ENCODE measurements around the gene REG4.

Gene REG4

GRCh38 chr1:119808491-119808890 lies 2.8 kb downstream of the REG4 start:
- TF ChIP-seq ZFX (IDR thresholded peaks at IDR 0.05), result no peak
- TF ChIP-seq CTCF (conservative IDR thresholded peaks at IDR 0.05), result no peak
- no peak overlapping the region for H3K27ac ChIP-seq

GRCh38 chr1:119806489-119806888 lies 4.8 kb downstream of the REG4 start:
- TF ChIP-seq CTCF (conservative IDR thresholded peaks at IDR 0.05) (no peak), ZFX (IDR thresholded peaks at IDR 0.05) (no peak)

GRCh38 chr1:119805746-119806145 lies 5.5 kb downstream of the REG4 start:
- TF ChIP-seq CTCF (conservative IDR thresholded peaks at IDR 0.05) (no peak), ZFX (IDR thresholded peaks at IDR 0.05) (no peak)

More at GRCh38 chr1:119806489-119806888, 4.8 kb downstream of the REG4 start:
- no peak overlapping the region for H3K27ac ChIP-seq

GRCh38 chr1:119805247-119805646 lies 6.0 kb downstream of the REG4 start:
- no peak overlapping the region for H3K27ac ChIP-seq
- TF ChIP-seq ZFX (IDR thresholded peaks at IDR 0.05) (no peak), CTCF (conservative IDR thresholded peaks at IDR 0.05) (no peak)

More at GRCh38 chr1:119805746-119806145, 5.5 kb downstream of the REG4 start:
- no peak overlapping the region for H3K27ac ChIP-seq

GRCh38 chr1:119799599-119800177 lies 11.6 kb downstream of the REG4 start:
- no peak overlapping the region for H3K27ac ChIP-seq
- no peak for TF ChIP-seq CTCF (conservative IDR thresholded peaks at IDR 0.05)
- TF ChIP-seq ZFX (IDR thresholded peaks at IDR 0.05), result no peak

GRCh38 chr1:119799003-119799402 lies 12.3 kb downstream of the REG4 start:
- TF ChIP-seq CTCF (conservative IDR thresholded peaks at IDR 0.05), result no peak
- TF ChIP-seq ZFX (IDR thresholded peaks at IDR 0.05), result no peak

GRCh38 chr1:119797606-119798005 lies 13.7 kb downstream of the REG4 start:
- H3K27ac ChIP-seq, result no peak overlapping the region
- TF ChIP-seq CTCF (conservative IDR thresholded peaks at IDR 0.05) (no peak), ZFX (IDR thresholded peaks at IDR 0.05) (no peak)

More at GRCh38 chr1:119799003-119799402, 12.3 kb downstream of the REG4 start:
- no peak overlapping the region for H3K27ac ChIP-seq
